Measurements from ENCODE around the gene OR10A3. TPM values are rescaled to one million over a fixed set of nuclear protein-coding genes. Genes with fewer than 3 reads are reported as not detected.

Gene OR10A3
- total RNA-seq, 1 donor from 2014 or later: not detected

DNA sequence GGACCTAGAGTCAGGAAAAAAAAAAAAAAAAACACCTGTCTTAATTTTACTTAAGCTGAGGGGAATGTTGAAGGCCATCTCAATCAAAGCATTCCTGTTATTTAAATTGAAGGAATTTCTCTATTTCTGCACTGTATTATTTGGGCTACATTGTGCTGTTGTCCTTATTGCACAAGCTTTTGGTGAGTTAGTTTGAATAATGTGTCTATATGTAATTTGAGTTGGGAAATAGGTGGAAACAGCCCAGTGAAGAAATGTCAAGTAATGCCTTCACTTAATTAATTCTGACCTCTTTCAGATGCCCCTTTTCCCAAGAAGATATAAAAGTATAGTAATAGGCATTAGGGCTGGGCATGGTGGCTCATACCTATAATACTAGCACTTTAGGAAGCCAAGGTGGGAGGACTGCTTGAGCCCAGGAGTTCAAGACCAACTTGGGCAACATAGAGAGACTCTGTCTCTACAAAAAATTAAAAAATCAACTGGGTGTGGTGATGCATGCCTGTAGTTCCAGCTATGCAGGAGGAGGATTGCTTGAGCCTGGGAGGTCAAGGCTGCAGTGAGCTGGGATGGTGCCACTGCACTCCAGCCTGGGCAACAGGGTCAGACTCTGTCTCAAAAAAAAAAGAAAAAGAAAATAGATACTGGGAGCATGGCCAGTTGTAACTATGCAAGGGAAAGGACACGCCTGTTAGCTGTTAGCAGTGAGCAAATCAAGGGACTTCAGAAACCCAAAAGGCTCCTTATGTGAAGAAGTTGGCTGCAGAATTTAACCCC is 45.3 kb downstream of the OR10A3 start:
- intact Hi-C loops (cut with DNase I): loop anchor here (10.0 kb wide), 1 partner anchor 199 kb away; no protein-coding TSS in a partner anchor

DNA sequence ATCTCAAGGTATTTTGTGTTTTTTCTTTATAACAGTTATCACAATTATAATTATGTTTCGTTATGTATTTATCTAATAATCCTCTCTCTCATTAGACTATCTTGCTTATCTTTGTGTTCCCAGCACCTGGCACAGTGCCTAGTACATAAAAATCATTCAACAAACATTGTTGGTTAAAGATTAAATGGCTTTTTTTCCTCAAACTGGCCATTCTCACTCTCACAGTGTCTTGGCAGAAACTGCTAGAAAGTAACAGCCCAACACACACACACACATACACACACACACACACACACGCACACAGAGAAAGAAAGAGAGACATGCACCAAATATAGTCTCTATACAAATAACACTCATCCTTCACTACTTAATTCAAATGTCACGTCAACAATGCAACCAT is 47.3 kb downstream of the OR10A3 start:
- no peak for DNase-seq (ENCODE audit: low spot score)

More for the DNA sequence above, 45.3 kb downstream of the OR10A3 start:
- DNase-seq (ENCODE audit: low spot score): no peak

DNA sequence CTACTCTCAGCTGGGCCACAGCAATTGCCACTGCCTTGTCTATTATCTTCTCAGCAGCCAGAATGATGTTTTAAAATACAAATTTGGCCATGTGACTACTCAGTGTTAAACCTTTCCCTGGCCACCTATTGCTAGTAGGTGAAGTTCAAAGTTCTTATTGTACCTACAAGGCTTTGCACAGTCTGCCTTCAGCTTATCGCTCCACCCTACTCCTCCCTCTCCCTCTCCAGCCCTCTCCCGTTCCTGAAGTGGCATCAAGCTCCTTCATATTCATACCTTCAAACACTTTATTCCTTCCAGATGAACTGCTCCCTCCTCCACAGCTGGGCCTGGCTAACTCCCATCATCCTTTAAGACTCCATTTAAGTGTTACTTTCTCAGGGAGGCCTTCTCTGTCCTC is 47.7 kb downstream of the OR10A3 start:
- intact Hi-C loops (cut with DNase I): loop anchor here (2.0 to 10.0 kb wide), 2 partner anchors 93 to 201 kb away; partner anchors contain the start of gene EIF3F
- DNase-seq (ENCODE audit: low spot score): no peak

More for the DNA sequence above, 47.3 kb downstream of the OR10A3 start:
- intact Hi-C loops (cut with DNase I): loop anchor here (10.0 kb wide), 1 partner anchor 201 kb away; no protein-coding TSS in a partner anchor

DNA sequence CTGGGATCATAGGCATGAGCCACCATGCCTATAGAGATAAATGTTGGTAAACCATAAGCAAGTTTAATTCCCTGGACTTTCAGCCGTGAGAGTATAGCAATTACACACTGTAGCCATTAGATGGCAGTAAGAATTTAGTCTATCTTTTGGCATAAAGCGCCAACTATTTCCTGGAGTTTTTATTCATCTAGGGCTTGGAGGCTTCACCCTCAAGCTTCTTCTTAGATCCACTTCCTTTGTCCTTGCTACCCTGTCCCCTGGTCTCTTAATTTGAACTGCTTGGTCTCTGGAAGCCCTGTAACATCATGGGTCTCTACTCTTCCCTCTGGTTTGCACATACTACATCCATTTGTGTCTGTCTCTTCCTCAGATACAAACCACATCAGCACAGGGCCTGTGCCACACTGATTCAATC is 48.7 kb downstream of the OR10A3 start:
- intact Hi-C loops (cut with DNase I): loop anchor here (2.0 to 10.0 kb wide), 2 partner anchors 94 to 202 kb away; partner anchors contain the start of gene EIF3F
- no peak for DNase-seq (ENCODE audit: low spot score)

DNA sequence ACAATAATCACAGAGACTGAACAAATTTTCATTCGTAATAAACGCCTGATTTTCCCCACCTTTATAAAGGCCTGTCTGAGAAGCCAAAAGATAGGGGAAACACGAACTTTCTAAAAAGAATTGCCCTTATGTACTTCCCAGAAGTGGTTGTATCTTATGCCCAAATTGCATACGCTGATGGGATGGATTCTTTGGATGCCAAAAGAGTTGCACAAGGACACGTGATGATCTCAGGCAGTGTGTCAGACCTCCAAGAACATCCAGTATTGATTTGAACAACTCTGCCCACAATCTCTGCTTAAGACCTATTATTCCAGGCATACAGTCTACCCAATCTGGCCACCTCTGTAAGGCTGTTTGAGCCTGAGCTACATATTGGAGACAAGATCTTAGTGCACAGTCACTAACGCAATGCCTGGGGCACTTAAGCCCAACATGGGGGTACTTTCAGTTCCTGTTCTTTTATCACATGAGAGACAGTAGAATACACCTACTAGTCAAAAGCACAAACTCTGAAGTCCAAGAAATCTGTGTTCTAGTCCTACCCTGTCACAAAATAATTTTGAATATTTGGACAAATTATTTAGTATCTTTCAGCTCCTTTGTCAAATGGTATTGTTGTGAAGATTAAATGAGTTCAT is 49.3 kb downstream of the OR10A3 start:
- no peak for DNase-seq (ENCODE audit: low spot score)
- intact Hi-C loops (cut with DNase I): loop anchor here (2.0 to 10.0 kb wide), 2 partner anchors 95 to 203 kb away; partner anchors contain the start of gene EIF3F

DNA sequence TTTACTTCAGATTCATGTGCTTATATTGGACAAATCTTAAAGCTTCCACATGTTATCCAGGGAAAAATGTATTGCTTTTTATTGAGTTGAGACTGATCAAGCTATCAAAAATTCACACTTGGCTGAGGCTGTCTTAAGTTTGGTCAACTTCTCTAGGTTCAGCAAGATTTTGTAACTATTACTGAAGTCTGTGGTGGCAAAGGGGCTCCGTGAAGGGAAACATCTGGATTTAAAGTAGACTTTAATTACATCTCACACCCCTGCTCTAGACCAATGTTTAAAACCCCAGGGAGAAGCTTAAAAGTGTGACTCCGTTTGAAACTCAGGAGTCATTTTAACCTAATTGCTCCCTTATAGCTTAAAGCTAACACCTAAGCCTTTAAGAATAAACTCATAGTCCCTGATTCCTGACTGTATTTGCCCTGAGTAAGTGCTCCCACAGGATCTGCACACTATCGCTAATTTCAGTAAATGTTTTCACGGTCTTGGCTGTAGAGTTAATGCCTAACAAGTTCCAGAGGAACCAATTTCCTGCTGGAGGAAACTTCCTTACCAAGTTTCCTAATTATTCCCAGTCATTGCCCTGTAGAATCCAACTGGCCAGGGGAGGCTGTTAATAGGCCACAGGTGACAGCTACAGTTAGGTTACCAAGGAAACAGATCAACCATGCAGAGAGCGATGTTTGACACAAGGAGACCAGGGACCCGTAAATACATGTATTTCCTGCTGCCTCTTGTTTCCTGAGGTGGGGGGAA is 50.9 kb downstream of the OR10A3 start:
- intact Hi-C loops (cut with DNase I): loop anchor here (10.0 kb wide), 1 partner anchor 204 kb away; no protein-coding TSS in a partner anchor
- DNase-seq (ENCODE audit: low spot score): no peak

DNA sequence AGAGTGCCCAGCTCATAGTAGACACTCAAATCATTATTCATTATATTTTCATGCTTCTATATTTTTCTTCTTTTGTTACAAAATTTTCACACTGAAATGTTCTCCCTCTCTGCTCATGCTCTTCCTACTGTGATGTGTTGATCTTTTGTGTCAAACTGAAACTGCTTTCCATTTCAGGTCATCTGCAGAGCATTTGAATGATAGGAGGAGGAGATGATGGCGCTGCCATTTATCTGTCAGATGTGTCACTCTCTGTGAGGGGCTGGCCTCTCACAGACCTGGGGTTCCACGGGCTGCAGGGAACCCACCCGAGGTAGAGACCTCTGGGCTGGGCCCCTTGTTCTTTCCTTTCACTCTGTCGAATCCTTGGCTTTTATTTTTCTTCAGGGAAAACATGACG is 51.5 kb downstream of the OR10A3 start:
- intact Hi-C loops (cut with DNase I): loop anchor here (10.0 kb wide), 1 partner anchor 205 kb away; no protein-coding TSS in a partner anchor
- no peak for DNase-seq (ENCODE audit: low spot score)

Other genes with a start within 250 kb of the OR10A3 start
- gene OVCH2, start 235.2 kb downstream of the OR10A3 start, total RNA-seq: not detected
- not detected for gene OR5P2, start 144.8 kb downstream of the OR10A3 start, total RNA-seq
- not detected for gene OR5P3, start 110.9 kb downstream of the OR10A3 start, total RNA-seq
- not detected for gene OR10A6, start 10.4 kb downstream of the OR10A3 start, total RNA-seq
- gene NLRP10, start 23.7 kb upstream of the OR10A3 start, total RNA-seq: not detected
- 123 TPM for gene EIF3F, start 45.6 kb upstream of the OR10A3 start, total RNA-seq
- 12.2 TPM for gene TUB, start 139.5 kb upstream of the OR10A3 start, total RNA-seq
- 14.3 TPM for gene RIC3, start 227.3 kb upstream of the OR10A3 start, total RNA-seq